ENCODE results near the gene RSPO3. TPM values are rescaled to one million over a fixed set of nuclear protein-coding genes. Genes with fewer than 3 reads are reported as not detected.

The RSPO3 gene
- total RNA-seq, 1 donor from 2014 or later, result 0.53 TPM

DNA sequence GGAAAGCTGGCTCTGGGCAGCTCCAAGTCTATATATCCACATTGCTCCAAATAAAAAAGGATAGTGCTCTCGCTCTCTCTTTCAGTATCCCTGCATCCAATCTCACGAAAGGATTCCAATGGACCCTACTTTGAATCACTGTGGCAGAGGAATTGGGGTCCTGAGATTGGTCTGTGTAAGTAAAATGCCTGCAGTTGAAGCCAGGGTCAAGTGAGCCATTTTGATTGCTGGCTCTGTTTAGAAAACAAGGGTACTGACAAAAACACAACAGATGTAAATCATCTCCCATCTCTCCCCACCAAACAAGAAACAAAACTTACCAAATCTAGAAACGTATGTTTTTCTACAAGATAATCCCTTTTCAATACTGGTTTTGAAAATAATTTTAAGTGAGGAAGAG is 45.6 kb downstream of the RSPO3 start:
- no peaks in the 10 kb centered on the region for H3K4me1 ChIP-seq
- no peaks in the 10 kb centered on the region for H3K27me3 ChIP-seq
- DNase-seq (ENCODE audit: low spot score in 2 of 2), result no peak
- H3K9me3 ChIP-seq, result no peaks in the 10 kb centered on the region
- intact Hi-C loops (cut with DNase I), result no loop called here
- no peak overlapping the region for H3K4me3 ChIP-seq
- H3K27ac ChIP-seq, result no peak overlapping the region
- no peaks in the 10 kb centered on the region for H3K36me3 ChIP-seq
- TF ChIP-seq, protein P1, sequence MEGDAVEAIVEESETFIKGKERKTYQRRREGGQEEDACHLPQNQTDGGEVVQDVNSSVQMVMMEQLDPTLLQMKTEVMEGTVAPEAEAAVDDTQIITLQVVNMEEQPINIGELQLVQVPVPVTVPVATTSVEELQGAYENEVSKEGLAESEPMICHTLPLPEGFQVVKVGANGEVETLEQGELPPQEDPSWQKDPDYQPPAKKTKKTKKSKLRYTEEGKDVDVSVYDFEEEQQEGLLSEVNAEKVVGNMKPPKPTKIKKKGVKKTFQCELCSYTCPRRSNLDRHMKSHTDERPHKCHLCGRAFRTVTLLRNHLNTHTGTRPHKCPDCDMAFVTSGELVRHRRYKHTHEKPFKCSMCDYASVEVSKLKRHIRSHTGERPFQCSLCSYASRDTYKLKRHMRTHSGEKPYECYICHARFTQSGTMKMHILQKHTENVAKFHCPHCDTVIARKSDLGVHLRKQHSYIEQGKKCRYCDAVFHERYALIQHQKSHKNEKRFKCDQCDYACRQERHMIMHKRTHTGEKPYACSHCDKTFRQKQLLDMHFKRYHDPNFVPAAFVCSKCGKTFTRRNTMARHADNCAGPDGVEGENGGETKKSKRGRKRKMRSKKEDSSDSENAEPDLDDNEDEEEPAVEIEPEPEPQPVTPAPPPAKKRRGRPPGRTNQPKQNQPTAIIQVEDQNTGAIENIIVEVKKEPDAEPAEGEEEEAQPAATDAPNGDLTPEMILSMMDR (IDR thresholded peaks at IDR 0.05), result no peak

DNA sequence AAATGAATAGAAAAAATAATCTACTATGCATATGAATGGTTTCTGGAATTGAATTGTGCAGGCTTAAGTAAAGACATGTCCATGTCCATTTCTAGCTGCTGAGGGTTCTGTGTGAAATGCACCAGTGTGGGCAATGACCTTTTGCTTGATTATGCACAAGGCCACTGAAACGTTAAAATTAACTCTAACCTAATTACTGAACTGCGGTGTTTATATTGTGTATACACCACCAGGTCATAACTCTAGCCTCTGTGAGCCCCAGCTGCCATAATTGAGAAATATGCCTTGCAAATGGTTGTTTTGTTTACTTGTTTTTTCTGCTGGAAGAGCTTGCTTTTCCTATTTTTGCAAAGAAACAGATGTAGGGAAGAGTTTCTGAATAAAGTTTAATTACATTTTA is 46.1 kb downstream of the RSPO3 start:
- no peaks in the 10 kb centered on the region for H3K27me3 ChIP-seq
- TF ChIP-seq, protein P1 (IDR thresholded peaks at IDR 0.05), result no peak
- no peaks in the 10 kb centered on the region for H3K36me3 ChIP-seq
- no peak for DNase-seq (ENCODE audit: low spot score in 2 of 2)
- H3K4me1 ChIP-seq, result no peaks in the 10 kb centered on the region
- H3K4me3 ChIP-seq, result no peak overlapping the region
- no peak overlapping the region for H3K27ac ChIP-seq
- intact Hi-C loops (cut with DNase I), result no loop called here
- H3K9me3 ChIP-seq, result no peaks in the 10 kb centered on the region

DNA sequence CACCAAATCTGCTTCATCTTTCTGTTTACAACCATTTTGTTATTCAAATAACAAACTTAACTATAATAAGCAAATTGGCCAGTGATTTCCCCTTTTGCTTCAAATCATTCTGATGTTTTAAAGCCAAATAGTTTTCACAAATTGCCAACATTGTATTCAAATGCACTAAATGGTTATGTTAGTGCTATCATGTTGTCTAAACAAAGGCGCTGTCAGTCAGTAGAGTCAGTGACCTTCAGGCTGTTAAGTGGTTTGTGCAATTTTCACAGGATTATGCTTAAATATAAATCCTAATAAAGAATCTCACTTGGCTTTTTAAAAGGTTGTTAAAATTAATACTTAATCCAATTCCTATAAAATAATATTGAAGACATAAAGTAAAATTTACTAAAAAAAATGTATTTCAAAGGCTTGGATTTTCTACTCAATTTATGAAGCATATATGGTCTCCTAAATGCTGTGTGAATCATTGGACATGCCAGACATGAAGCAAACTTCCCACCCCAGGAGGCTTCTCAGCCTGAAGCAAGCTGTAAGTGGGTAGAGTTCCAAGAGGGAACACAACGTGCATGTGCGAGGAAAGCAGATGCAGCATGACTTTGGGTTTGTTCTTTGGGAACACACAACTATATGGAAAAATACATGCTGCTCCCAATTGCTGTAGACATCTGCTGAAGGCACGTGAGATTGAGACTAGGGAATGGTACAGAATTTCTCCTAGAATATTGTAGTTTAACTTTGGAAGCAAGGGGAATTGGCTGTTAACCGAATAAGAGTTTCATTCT is 54.9 kb downstream of the RSPO3 start:
- Histone ChIP-seq H3K36me3 (no peaks in the 10 kb centered on the region), H3K4me1 (no peaks in the 10 kb centered on the region), H3K27ac (no peak overlapping the region), H3K4me3 (no peak overlapping the region), H3K9me3 (no peaks in the 10 kb centered on the region), H3K27me3 (no peaks in the 10 kb centered on the region)
- intact Hi-C loops (cut with DNase I), result no loop called here
- no peak for DNase-seq (ENCODE audit: low spot score in 2 of 2)
- TF ChIP-seq, protein P1 (IDR thresholded peaks at IDR 0.05), result no peak

DNA sequence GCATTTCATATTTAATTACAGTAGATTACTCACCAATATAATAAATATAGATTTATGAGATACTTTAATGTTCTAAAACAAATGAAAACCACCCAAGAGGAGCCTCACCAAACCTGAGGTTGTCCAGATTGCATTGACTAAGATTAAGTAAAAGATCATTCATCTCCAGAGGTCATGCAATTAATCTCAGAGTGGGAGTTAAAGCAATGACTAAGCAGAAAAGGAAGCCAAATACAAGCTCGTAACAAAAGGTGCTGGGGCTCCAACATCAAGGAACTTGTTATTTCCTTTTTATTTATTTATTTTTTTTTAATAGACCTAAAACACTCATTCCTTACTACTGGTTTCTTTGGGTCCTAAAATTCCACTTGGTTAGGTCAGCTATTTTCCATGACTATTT is 57.7 kb downstream of the RSPO3 start:
- Histone ChIP-seq H3K4me3 (no peak overlapping the region), H3K9me3 (no peaks in the 10 kb centered on the region), H3K36me3 (no peaks in the 10 kb centered on the region), H3K27me3 (no peaks in the 10 kb centered on the region), H3K27ac (no peak overlapping the region), H3K4me1 (no peaks in the 10 kb centered on the region)
- DNase-seq (ENCODE audit: low spot score in 2 of 2), result no peak
- TF ChIP-seq, protein P1 (IDR thresholded peaks at IDR 0.05), result no peak
- intact Hi-C loops (cut with DNase I), result no loop called here

DNA sequence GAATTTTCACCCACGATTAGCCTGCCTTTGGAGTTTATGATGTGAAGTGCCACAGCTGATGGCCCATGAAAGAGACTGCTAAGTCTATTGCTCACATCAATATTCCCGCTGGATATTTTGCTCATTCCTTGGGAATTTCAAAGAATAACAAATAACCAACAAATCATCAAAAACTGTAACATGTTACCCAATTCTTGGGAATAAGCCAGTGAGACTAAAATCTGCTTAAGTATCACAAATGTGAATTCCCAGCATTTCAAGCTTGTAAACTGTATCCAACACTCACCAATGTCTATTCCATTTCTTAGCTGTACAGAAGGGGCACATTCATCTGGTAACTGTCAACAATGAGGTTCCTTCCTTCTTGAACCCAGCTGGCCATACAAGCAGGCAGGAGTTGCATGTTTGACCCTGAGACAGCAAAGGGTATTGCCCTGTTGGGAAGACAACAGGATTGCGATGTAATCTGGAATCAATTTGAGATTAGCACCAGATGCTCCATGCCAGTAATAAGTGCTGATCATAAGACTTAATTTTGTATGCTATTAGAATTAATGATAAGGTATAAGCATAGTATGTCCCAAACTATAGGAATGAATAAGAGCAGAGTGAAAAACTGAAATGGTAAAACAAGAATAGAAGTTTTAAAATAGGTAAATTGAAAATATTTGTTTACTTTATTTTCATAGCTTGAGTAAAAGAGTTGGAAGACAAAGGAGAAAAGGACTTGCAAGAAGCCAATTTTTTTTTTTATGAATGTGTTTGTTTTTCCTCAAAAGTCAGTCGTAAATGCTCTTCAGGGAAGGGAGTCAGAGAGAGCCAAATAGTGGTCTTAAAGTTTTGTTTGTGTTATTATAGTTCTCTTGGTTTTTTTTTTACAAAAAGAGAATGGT is 58.8 kb downstream of the RSPO3 start:
- H3K36me3 ChIP-seq, result no peaks in the 10 kb centered on the region
- no peaks in the 10 kb centered on the region for H3K4me1 ChIP-seq
- intact Hi-C loops (cut with DNase I), result no loop called here
- H3K27me3 ChIP-seq, result no peaks in the 10 kb centered on the region
- H3K9me3 ChIP-seq, result no peaks in the 10 kb centered on the region
- H3K27ac ChIP-seq, result no peak overlapping the region
- DNase-seq (ENCODE audit: low spot score in 2 of 2), result no peak
- H3K4me3 ChIP-seq, result no peak overlapping the region
- TF ChIP-seq, protein P1 (IDR thresholded peaks at IDR 0.05), result no peak

Data from ascending aorta (tissue), 2 donors.